MM.1S (cell line): ENCODE data around the gene PHF1.

Experiments
- DNase-seq: peaks from one replicate; pipeline ENCODE4 v3.0.0-alpha.2; 2015
- H2AFZ ChIP-seq: fragments of 300-600 bp; sonication (generic); 2 replicates; pipeline ENCODE4 v1.6.0; 2016; ENCODE audit warnings: antibody characterized with exemption, low read length
- H3F3A ChIP-seq: fragments of 300-600 bp; sonication (generic); 2 replicates; pipeline ENCODE4 v1.6.1; 2016; ENCODE audit warnings: mild to moderate bottlenecking, antibody characterized with exemption, low read length, moderate library complexity, mixed read lengths; ENCODE audit not compliant: insufficient read depth
- H3K27ac ChIP-seq: fragments of 300-600 bp; sonication (generic); 2 replicates; pipeline ENCODE4 v1.5.1; 2016; ENCODE audit warnings: mild to moderate bottlenecking, low read length
- H3K27me3 ChIP-seq: fragments of 300-600 bp; sonication (generic); replicated peaks from 2 replicates; pipeline ENCODE4 v1.6.0; 2016; ENCODE audit warnings: low read length; ENCODE audit not compliant: insufficient read depth
- H3K36me3 ChIP-seq: fragments of 300-600 bp; sonication (generic); replicated peaks from 2 replicates; pipeline ENCODE4 v1.6.1; 2016; ENCODE audit warnings: mild to moderate bottlenecking, low read length, mixed read lengths; ENCODE audit not compliant: insufficient read depth
- H3K4me1 ChIP-seq: fragments of 300-600 bp; sonication (generic); 2 replicates; pipeline ENCODE4 v1.6.1; 2016; ENCODE audit warnings: low read length, mixed read lengths
- H3K4me2 ChIP-seq: fragments of 300-600 bp; sonication (generic); 2 replicates; pipeline ENCODE4 v1.6.0; 2016; ENCODE audit warnings: low read depth, low read length
- H3K4me3 ChIP-seq: fragments of 300-600 bp; sonication (generic); 2 replicates; pipeline ENCODE4 v1.5.1; 2016; ENCODE audit warnings: low read length, mixed read lengths
- H3K79me2 ChIP-seq: fragments of 300-600 bp; sonication (generic); 2 replicates; pipeline ENCODE4 v1.6.1; 2016; ENCODE audit warnings: mixed run types, low read length, mixed read lengths
- H3K9ac ChIP-seq: fragments of 300-600 bp; sonication (generic); 2 replicates; pipeline ENCODE4 v1.6.1; 2016; ENCODE audit warnings: low read length, mixed read lengths
- H3K9me2 ChIP-seq: fragments of 300-600 bp; sonication (generic); replicated peaks from 2 replicates; pipeline ENCODE4 v1.6.1; 2016; ENCODE audit warnings: mild to moderate bottlenecking, low read length, mixed read lengths; ENCODE audit not compliant: insufficient read depth
- H3K9me3 ChIP-seq: fragments of 300-600 bp; sonication (generic); replicated peaks from 2 replicates; pipeline ENCODE4 v1.6.1; 2016; ENCODE audit warnings: mild to moderate bottlenecking, low read length, mixed read lengths; ENCODE audit not compliant: insufficient read depth
- H4K20me1 ChIP-seq: fragments of 300-600 bp; sonication (generic); 2 replicates; pipeline ENCODE4 v1.6.1; 2016; ENCODE audit warnings: mild to moderate bottlenecking, low read length, moderate library complexity, mixed read lengths; ENCODE audit not compliant: insufficient read depth
- CTCF ChIP-seq: fragments of 300-600 bp; sonication (generic); IDR thresholded peaks from 2 replicates; pipeline ENCODE4 v1.5.1; 2016; ENCODE audit warnings: antibody characterized with exemption, low read length, mixed read lengths
- EZH2 ChIP-seq: fragments of 300-600 bp; sonication (generic); optimal IDR thresholded peaks from 2 replicates; pipeline ENCODE3; 2017; ENCODE audit warnings: low read depth, mild to moderate bottlenecking, antibody characterized with exemption, low read length, mixed read lengths
- EZH2phosphoT487 ChIP-seq: fragments of 300-600 bp; sonication (generic); IDR thresholded peaks from 2 replicates; pipeline ENCODE4 v1.6.1; 2018; ENCODE audit warnings: antibody characterized with exemption, low read length

The PHF1 gene

GRCh38 chr6:33390767-33391277 lies 20.0 kb upstream of the PHF1 start:
- Histone ChIP-seq H3F3A (peaks cover 19% of the 10 kb centered on the region), H3K27ac (peak overlapping the region; percentile 76), H3K4me1 (peaks cover 21% of the 10 kb centered on the region), H3K4me2 (peak overlapping the region; percentile 43), H2AFZ (peak overlapping the region; percentile 57), H3K9me3 (no peaks in the 10 kb centered on the region), H3K9ac (peak overlapping the region; percentile 46; the same call in 1 of the 2 replicates), H3K27me3 (no peaks in the 10 kb centered on the region), H3K36me3 (no peaks in the 10 kb centered on the region; the same call in 1 of the 2 replicates), H3K9me2 (no peaks in the 10 kb centered on the region), H3K79me2 (peaks cover 41% of the 10 kb centered on the region), H4K20me1 (no peaks in the 10 kb centered on the region), H3K4me3 (peak overlapping the region; percentile 25)
- TF ChIP-seq EZH2 (no peak), CTCF (no peak), EZH2phosphoT487 (no peak)
- DNase-seq: no peak

DNA sequence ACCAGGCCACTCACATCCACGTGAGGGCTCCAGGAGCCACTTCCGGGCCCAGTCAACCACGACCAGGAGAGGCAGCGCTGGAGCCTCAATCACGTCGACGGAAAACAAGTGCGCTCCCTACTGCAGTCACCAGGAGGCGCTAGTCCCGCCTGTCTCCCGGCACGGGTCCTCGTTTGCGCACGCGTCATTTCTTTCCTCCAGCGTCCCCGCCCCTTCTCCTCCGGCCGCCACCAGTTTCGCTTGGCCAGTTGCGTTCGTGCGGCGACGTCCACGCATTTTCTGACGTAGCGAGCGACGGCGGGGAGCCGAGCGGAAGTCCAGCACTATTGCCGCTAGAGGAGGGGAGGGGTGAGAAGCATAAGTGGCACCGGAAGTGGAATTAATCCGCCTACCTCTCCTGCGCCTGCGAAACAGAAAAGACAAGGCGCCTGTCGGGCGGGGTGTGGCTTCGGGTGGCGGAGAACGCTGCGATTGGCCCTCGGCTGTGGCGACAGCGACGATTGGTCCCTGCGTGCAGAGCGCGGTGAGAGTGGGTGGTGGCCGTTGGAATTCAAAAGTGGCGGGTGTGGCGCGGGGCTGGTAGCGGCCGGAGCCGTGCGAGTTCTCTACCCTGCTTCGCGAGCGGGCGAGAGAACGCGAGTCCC lies 19.4 kb upstream of the PHF1 start, which contains the start of gene KIFC1:
TSS of gene KIFC1 (plus strand) at position 546 of the 644 bp plus-strand sequence. CDS start 163 bp downstream, outside the sequence.
- peak; percentile 99 for DNase-seq
- peaks cover 3% of the 10 kb centered on the region; the same call in 1 of the 2 replicates for H3K36me3 ChIP-seq
- no peaks in the 10 kb centered on the region for H3K9me3 ChIP-seq
- H3K27ac ChIP-seq: peak within 1 kb of the TSS; percentile 76
- H2AFZ ChIP-seq: peak within 1 kb of the TSS; percentile 57
- peak within 1 kb of the TSS; percentile 84 for H3K4me2 ChIP-seq
- H3K79me2 ChIP-seq: peaks cover 47% of the 10 kb centered on the region
- H4K20me1 ChIP-seq: no peaks in the 10 kb centered on the region
- peaks cover 19% of the 10 kb centered on the region for H3F3A ChIP-seq
- H3K4me3 ChIP-seq: peak within 1 kb of the TSS; percentile 85
- no peaks in the 10 kb centered on the region for H3K9me2 ChIP-seq
- no peaks in the 10 kb centered on the region for H3K27me3 ChIP-seq
- peaks cover 21% of the 10 kb centered on the region for H3K4me1 ChIP-seq
- peak within 1 kb of the TSS; percentile 85 for H3K9ac ChIP-seq
- TF ChIP-seq EZH2phosphoT487 (no peak), EZH2 (no peak), CTCF (peak; percentile 94)

GRCh38 chr6:33391922-33392594 lies 18.8 kb upstream of the PHF1 start:
- TF ChIP-seq EZH2phosphoT487: no peak
- no peak for TF ChIP-seq CTCF
- TF ChIP-seq EZH2: no peak
- Histone ChIP-seq H3F3A (peaks cover 19% of the 10 kb centered on the region), H3K27me3 (no peaks in the 10 kb centered on the region), H3K36me3 (peaks cover 3% of the 10 kb centered on the region; the same call in 1 of the 2 replicates), H3K4me2 (peak overlapping the region; percentile 84), H3K79me2 (peaks cover 52% of the 10 kb centered on the region), H3K9me3 (no peaks in the 10 kb centered on the region), H2AFZ (peak overlapping the region; percentile 40), H3K9me2 (no peaks in the 10 kb centered on the region), H3K27ac (peak overlapping the region; percentile 76), H3K4me3 (peak overlapping the region; percentile 85), H3K4me1 (peaks cover 21% of the 10 kb centered on the region), H3K9ac (peak overlapping the region; percentile 85), H4K20me1 (no peaks in the 10 kb centered on the region)
- DNase-seq: peak; percentile 26
